ENCODE measurements around the gene BUD23.

BUD23 gene

DNA sequence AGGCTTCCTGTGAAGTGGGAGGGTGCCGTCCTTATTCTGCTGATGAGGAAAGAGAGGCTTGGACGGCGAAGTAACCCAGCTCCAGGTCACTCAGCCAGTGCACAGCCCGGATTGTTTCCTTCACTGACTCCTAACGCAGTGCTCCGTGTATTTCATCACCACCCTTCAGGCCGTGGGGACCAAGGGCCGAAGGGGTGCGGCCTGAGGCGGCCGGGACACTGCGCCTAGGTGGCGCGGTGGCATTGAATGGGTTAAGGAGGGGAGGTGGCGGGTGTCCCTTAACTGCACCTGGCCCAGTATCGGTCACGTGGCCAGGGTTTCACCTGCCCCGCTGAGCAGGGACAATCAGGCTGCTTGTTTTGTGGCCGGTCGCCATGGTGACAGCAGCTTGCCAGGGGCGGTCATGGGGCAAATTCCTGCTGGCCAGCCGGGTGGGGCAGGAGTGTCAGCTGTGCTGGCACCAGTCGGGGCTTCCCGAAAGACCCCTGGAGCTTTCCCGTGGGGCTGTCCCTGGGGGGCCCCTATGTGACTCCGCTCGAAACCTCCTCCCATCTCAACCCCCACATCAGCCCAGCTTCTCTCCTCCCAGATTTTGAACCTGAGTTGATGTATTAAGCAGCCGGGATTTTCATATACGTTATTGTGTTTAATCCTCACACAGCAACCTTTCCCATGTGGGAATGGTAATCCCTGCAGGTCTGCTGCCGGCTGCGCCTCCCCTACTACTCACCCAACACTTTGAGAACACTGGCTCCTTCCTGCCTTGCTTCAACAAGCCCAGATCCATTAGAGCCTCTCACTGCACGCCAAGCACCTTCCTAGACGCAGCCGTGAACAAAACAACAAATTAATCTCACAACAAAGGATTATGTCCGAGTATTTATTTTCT is 59.6 kb downstream of the BUD23 start:
- no peak for DNase-seq

DNA sequence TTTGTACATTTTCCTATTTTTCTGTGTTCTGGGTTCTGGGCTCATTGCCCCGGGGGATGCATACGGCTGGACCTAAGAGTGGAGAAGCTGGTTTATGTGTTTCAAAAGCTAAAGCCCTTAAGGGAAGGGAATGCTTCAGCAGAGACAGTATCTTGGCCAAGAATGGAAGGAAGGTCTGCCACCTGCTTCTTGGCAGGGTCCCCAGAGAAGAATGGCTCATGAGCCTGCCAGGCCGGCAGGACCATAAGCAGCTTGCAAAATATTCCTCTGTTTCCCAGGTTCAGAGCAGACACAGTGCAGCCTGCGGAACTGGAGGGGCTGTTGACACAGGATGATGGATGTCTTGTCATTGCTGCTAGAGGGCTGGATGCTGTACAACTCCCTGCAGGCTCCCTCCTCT is 63.0 kb downstream of the BUD23 start:
- no peak for DNase-seq
